ENCODE data around the gene OR51B4. TPM values are rescaled to one million over a fixed set of nuclear protein-coding genes. Genes with fewer than 3 reads are reported as not detected.

Gene OR51B4
- total RNA-seq, 1 donor = not detected

DNA sequence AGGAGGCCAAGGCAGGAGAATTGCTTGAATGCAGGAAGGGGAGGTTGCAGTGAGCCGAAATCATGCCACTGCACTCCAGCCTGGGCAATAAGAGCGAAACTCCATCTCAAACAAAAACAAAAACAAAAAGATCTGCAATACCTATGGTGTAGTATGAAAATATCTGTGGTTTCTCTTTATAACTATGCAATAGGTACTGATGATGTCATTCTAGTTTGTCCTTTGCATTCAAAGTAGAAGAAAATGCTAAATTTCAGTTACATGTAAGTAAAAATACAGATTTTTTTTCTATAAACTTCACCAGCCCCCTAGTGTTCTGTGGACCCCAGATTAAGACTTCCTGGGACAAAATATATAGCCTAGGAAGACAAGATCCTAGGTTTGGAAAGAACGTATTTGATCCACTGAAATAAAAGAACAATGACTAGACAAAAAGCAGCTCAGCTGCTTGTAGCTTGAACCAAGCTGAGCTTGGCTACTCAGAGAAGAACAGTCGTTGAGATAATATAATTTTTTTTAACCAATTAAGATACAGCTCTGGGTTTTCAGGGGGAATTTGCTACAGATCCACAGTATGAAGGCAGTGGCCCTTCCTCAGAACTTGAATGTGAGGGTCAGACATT lies 29.2 kb downstream of the OR51B4 start:
- H3K79me2 ChIP-seq (ENCODE audit: insufficient read depth, low read length) = no peaks in the 10 kb centered on the region
- TF ChIP-seq, protein P1, sequence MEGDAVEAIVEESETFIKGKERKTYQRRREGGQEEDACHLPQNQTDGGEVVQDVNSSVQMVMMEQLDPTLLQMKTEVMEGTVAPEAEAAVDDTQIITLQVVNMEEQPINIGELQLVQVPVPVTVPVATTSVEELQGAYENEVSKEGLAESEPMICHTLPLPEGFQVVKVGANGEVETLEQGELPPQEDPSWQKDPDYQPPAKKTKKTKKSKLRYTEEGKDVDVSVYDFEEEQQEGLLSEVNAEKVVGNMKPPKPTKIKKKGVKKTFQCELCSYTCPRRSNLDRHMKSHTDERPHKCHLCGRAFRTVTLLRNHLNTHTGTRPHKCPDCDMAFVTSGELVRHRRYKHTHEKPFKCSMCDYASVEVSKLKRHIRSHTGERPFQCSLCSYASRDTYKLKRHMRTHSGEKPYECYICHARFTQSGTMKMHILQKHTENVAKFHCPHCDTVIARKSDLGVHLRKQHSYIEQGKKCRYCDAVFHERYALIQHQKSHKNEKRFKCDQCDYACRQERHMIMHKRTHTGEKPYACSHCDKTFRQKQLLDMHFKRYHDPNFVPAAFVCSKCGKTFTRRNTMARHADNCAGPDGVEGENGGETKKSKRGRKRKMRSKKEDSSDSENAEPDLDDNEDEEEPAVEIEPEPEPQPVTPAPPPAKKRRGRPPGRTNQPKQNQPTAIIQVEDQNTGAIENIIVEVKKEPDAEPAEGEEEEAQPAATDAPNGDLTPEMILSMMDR (IDR thresholded peaks at IDR 0.05; ENCODE audit: extremely low read depth, low read depth, low read length) = no peak
- no peaks in the 10 kb centered on the region for H3K36me3 ChIP-seq (ENCODE audit: insufficient read depth, low read length)
- no peak for DNase-seq (ENCODE audit: insufficient read length, low spot score, missing footprints)
- no peaks in the 10 kb centered on the region for H3K27me3 ChIP-seq (ENCODE audit: insufficient read depth, low read length)
- no peaks in the 10 kb centered on the region for H3K4me1 ChIP-seq (ENCODE audit: insufficient read depth, low read length)
- no peaks in the 10 kb centered on the region for H3K9me3 ChIP-seq (ENCODE audit: low read depth, low read length)
- H3K4me3 ChIP-seq (ENCODE audit: insufficient read depth, low read length) = no peak overlapping the region
- H2AFZ ChIP-seq (ENCODE audit: low read length) = no peak overlapping the region
- no peak overlapping the region for H3K4me2 ChIP-seq (ENCODE audit: insufficient read depth, low read length)
- no peaks in the 10 kb centered on the region for H4K20me1 ChIP-seq (ENCODE audit: insufficient read depth, low read length)
- H3K27ac ChIP-seq (ENCODE audit: low read depth, low read length) = no peak overlapping the region

DNA sequence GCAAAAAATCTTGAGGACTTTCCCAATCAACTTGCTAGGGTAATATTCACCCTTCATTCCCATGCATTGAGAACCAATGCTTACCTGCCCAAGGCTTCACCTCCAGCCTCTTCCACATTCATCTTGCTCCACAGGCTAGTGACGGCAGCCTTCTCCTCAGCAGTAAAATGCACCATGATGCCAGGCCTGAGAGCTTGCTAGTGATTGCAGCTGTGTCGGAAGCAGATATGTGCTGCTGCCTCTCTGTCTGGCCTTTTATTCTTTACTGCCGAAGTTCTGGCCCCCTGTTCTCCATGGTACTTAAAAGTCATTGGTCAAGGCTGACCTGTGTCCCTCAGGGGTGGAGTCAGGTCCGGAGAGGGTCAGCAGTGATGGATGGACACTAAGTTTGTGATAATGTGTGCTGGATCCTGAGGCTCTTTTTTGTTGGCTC lies 32.0 kb downstream of the OR51B4 start, which contains the start of gene HBE1:
Gene HBE1 (minus strand): TSS at position 231 of the 433 bp plus-strand sequence. CDS start 55 bp downstream, at position 176.
- DNase-seq (ENCODE audit: insufficient read length, low spot score, missing footprints) = no peak
- Histone ChIP-seq H3K79me2 (ENCODE audit: insufficient read depth, low read length) (no peaks in the 10 kb centered on the region), H3K4me1 (ENCODE audit: insufficient read depth, low read length) (no peaks in the 10 kb centered on the region), H3K9me3 (ENCODE audit: low read depth, low read length) (no peaks in the 10 kb centered on the region), H3K27ac (ENCODE audit: low read depth, low read length) (no peak within 1 kb of the TSS), H3K4me3 (ENCODE audit: insufficient read depth, low read length) (no peak within 1 kb of the TSS), H3K36me3 (ENCODE audit: insufficient read depth, low read length) (no peaks in the 10 kb centered on the region), H3K27me3 (ENCODE audit: insufficient read depth, low read length) (no peaks in the 10 kb centered on the region), H2AFZ (ENCODE audit: low read length) (peak within 1 kb of the TSS; percentile 6), H4K20me1 (ENCODE audit: insufficient read depth, low read length) (no peaks in the 10 kb centered on the region), H3K4me2 (ENCODE audit: insufficient read depth, low read length) (no peak within 1 kb of the TSS)
- TF ChIP-seq, protein P1 (IDR thresholded peaks at IDR 0.05; ENCODE audit: extremely low read depth, low read depth, low read length) = no peak

DNA sequence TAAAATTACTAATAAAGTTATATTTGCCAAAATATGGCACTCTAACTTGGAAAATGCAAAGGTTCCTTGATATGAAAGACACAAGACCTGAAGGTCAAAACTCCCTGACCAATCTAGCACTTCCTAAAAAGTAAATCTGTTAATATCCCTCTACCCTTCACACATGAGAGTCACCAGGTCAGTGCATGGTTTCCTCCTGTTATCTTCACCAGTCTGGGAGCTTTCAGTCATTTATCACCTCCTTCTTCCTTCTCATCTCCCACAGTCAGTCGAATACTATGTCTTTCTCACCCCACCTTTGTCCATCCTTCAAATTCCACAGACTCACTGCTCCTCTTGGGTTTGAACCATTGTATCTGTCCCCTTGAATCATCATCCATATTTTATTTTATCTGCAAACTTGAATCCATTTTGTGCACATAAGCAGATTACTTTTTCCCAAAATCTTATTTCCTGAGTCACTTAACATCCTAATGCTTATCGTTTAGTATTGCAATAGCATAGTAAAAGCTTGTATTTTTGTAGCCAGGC lies 34.6 kb downstream of the OR51B4 start:
- Histone ChIP-seq H2AFZ (ENCODE audit: low read length) (no peak overlapping the region), H3K9me3 (ENCODE audit: low read depth, low read length) (no peaks in the 10 kb centered on the region), H4K20me1 (ENCODE audit: insufficient read depth, low read length) (no peaks in the 10 kb centered on the region), H3K4me1 (ENCODE audit: insufficient read depth, low read length) (no peaks in the 10 kb centered on the region), H3K27ac (ENCODE audit: low read depth, low read length) (no peak overlapping the region), H3K4me3 (ENCODE audit: insufficient read depth, low read length) (no peak overlapping the region), H3K4me2 (ENCODE audit: insufficient read depth, low read length) (no peak overlapping the region), H3K36me3 (ENCODE audit: insufficient read depth, low read length) (no peaks in the 10 kb centered on the region), H3K27me3 (ENCODE audit: insufficient read depth, low read length) (no peaks in the 10 kb centered on the region), H3K79me2 (ENCODE audit: insufficient read depth, low read length) (no peaks in the 10 kb centered on the region)
- no peak for DNase-seq (ENCODE audit: insufficient read length, low spot score, missing footprints)
- TF ChIP-seq, protein P1 (IDR thresholded peaks at IDR 0.05; ENCODE audit: extremely low read depth, low read depth, low read length) = no peak

DNA sequence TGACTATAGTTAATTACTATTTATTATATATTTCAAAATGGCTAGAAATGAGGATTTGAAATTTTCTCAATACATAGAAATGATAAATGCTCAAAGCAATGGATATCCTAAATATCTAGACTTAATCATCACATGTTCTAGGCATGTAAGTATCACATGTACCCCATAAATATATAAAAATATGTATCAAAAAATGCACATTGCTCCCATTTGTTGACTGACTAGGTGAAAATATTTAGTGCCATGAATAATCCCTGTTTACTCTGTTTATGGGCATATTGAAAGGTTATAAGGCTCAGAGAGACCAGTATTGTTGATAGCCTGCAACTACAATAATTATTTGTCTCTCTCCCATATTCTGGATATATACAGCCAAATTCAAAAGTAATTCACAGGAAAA lies 35.1 kb downstream of the OR51B4 start:
- H3K4me2 ChIP-seq (ENCODE audit: insufficient read depth, low read length) = no peak overlapping the region
- TF ChIP-seq, protein P1 (IDR thresholded peaks at IDR 0.05; ENCODE audit: extremely low read depth, low read depth, low read length) = no peak
- H2AFZ ChIP-seq (ENCODE audit: low read length) = no peak overlapping the region
- no peak for DNase-seq (ENCODE audit: insufficient read length, low spot score, missing footprints)
- no peaks in the 10 kb centered on the region for H3K36me3 ChIP-seq (ENCODE audit: insufficient read depth, low read length)
- H3K9me3 ChIP-seq (ENCODE audit: low read depth, low read length) = no peaks in the 10 kb centered on the region
- no peaks in the 10 kb centered on the region for H3K79me2 ChIP-seq (ENCODE audit: insufficient read depth, low read length)
- no peak overlapping the region for H3K27ac ChIP-seq (ENCODE audit: low read depth, low read length)
- H3K27me3 ChIP-seq (ENCODE audit: insufficient read depth, low read length) = no peaks in the 10 kb centered on the region
- no peaks in the 10 kb centered on the region for H4K20me1 ChIP-seq (ENCODE audit: insufficient read depth, low read length)
- no peak overlapping the region for H3K4me3 ChIP-seq (ENCODE audit: insufficient read depth, low read length)
- no peaks in the 10 kb centered on the region for H3K4me1 ChIP-seq (ENCODE audit: insufficient read depth, low read length)

All from osteoblast (primary cell).